OCI-LY3 (cell line): Measurements from ENCODE around the gene ASTL.

Experiments
- EZH2phosphoT487 ChIP-seq: fragments of 200-600 bp; shearing (Covaris generic); IDR thresholded peaks from 2 replicates; pipeline ENCODE4 v1.6.1; 2018; ENCODE audit warnings: antibody characterized with exemption, mixed run types, low read depth
- TF ChIP-seq, protein P1 (sequence below): fragments of 200-600, 300-600 bp; sonication (generic); IDR thresholded peaks from 2 replicates; pipeline ENCODE4 v1.5.1; 2014; ENCODE audit warnings: antibody characterized with exemption, low read length, low read depth

GRCh38 chr2:96171831-96172230 is 33.5 kb upstream of the ASTL start:
- TF ChIP-seq, protein P1, sequence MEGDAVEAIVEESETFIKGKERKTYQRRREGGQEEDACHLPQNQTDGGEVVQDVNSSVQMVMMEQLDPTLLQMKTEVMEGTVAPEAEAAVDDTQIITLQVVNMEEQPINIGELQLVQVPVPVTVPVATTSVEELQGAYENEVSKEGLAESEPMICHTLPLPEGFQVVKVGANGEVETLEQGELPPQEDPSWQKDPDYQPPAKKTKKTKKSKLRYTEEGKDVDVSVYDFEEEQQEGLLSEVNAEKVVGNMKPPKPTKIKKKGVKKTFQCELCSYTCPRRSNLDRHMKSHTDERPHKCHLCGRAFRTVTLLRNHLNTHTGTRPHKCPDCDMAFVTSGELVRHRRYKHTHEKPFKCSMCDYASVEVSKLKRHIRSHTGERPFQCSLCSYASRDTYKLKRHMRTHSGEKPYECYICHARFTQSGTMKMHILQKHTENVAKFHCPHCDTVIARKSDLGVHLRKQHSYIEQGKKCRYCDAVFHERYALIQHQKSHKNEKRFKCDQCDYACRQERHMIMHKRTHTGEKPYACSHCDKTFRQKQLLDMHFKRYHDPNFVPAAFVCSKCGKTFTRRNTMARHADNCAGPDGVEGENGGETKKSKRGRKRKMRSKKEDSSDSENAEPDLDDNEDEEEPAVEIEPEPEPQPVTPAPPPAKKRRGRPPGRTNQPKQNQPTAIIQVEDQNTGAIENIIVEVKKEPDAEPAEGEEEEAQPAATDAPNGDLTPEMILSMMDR, result no peak
- no peak for TF ChIP-seq EZH2phosphoT487
